HEK293 (cell line): ENCODE results near the gene TSPAN9.

Experiments
- ELK4 ChIP-seq: IDR thresholded peaks from 2 replicates; pipeline ENCODE4 v1.6.1; 2011; ENCODE audit warnings: mild to moderate bottlenecking, low read depth, low read length, borderline replicate concordance
- FEZF1 ChIP-seq: fragments of 450-650 bp; formaldehyde crosslinking; IDR thresholded peaks from 2 replicates; pipeline ENCODE4 v1.5.1; 2016; ENCODE audit warnings: missing biosample characterization, missing genetic modification characterization
- GLIS1 ChIP-seq: fragments of 450-650 bp; formaldehyde crosslinking; IDR thresholded peaks from 2 replicates; pipeline ENCODE4 v1.5.1; 2016; ENCODE audit warnings: missing biosample characterization, missing genetic modification characterization
- INSM2 ChIP-seq: fragments of 450-650 bp; formaldehyde crosslinking; IDR thresholded peaks from 2 replicates; pipeline ENCODE4 v1.5.1; 2016; ENCODE audit warnings: missing biosample characterization, missing genetic modification characterization
- KLF9 ChIP-seq: fragments of 450-650 bp; formaldehyde crosslinking; IDR thresholded peaks from 2 replicates; pipeline ENCODE4 v1.5.1; 2016; ENCODE audit warnings: missing biosample characterization, missing genetic modification characterization, low read depth
- PRDM10 ChIP-seq: fragments of 450-650 bp; formaldehyde crosslinking; IDR thresholded peaks from 2 replicates; pipeline ENCODE4 v1.5.1; 2016; ENCODE audit warnings: missing biosample characterization, missing genetic modification characterization
- PRDM6 ChIP-seq: fragments of 450-650 bp; formaldehyde crosslinking; IDR thresholded peaks from 2 replicates; pipeline ENCODE4 v1.5.1; 2017; ENCODE audit warnings: missing biosample characterization, missing genetic modification characterization
- SALL2 ChIP-seq: fragments of 450-650 bp; formaldehyde crosslinking; IDR thresholded peaks from 2 replicates; pipeline ENCODE4 v1.5.0; 2017; ENCODE audit warnings: missing biosample characterization, mild to moderate bottlenecking, missing genetic modification characterization, borderline replicate concordance
- TSHZ1 ChIP-seq: fragments of 450-650 bp; formaldehyde crosslinking; IDR thresholded peaks from 2 replicates; pipeline ENCODE4 v1.5.1; 2016; ENCODE audit warnings: missing biosample characterization, missing genetic modification characterization, borderline replicate concordance
- ZBTB7A ChIP-seq: fragments of 450-650 bp; formaldehyde crosslinking; IDR thresholded peaks from 2 replicates; pipeline ENCODE4 v1.5.1; 2016; ENCODE audit warnings: low read depth, missing biosample characterization, missing genetic modification characterization
- ZNF221 ChIP-seq: fragments of 450-650 bp; formaldehyde crosslinking; IDR thresholded peaks from 2 replicates; pipeline ENCODE4 v1.5.1; 2017; ENCODE audit warnings: missing biosample characterization, missing genetic modification characterization, borderline replicate concordance
- ZNF274 ChIP-seq, 2 experiments: fragments of 200-500 bp in 1 of 2; fragments of 450-650 bp in 1 of 2; sonication (Bioruptor generic) in 1 of 2; formaldehyde crosslinking in 1 of 2; IDR thresholded peaks; 2 replicates each; pipeline versions ENCODE4 v1.5.1 to v1.6.1; 2014 to 2016; ENCODE audit warnings: borderline replicate concordance in 1 of 2, inconsistent platforms in 1 of 2, low read length in 1 of 2, missing biosample characterization in 1 of 2, missing genetic modification characterization in 1 of 2
- ZNF302 ChIP-seq: fragments of 450-650 bp; formaldehyde crosslinking; IDR thresholded peaks from 2 replicates; pipeline ENCODE4 v1.5.1; 2016; ENCODE audit warnings: missing biosample characterization, missing genetic modification characterization, low read depth
- ZNF391 ChIP-seq: fragments of 450-650 bp; formaldehyde crosslinking; IDR thresholded peaks from 2 replicates; pipeline ENCODE4 v1.5.1; 2016; ENCODE audit warnings: low read depth, missing biosample characterization, missing genetic modification characterization, borderline replicate concordance
- ZNF514 ChIP-seq: fragments of 450-650 bp; formaldehyde crosslinking; IDR thresholded peaks from 2 replicates; pipeline ENCODE4 v1.5.1; 2016; ENCODE audit warnings: missing biosample characterization, missing genetic modification characterization
- ZNF571 ChIP-seq: fragments of 450-650 bp; formaldehyde crosslinking; IDR thresholded peaks from 2 replicates; pipeline ENCODE4 v1.5.0; 2017; ENCODE audit warnings: missing biosample characterization, missing genetic modification characterization
- ZNF600 ChIP-seq: fragments of 450-650 bp; formaldehyde crosslinking; IDR thresholded peaks from 2 replicates; pipeline ENCODE4 v1.5.1; 2016; ENCODE audit warnings: missing biosample characterization, missing genetic modification characterization
- ZNF629 ChIP-seq: fragments of 450-650 bp; formaldehyde crosslinking; IDR thresholded peaks from 2 replicates; pipeline ENCODE4 v1.5.1; 2017; ENCODE audit warnings: missing biosample characterization, missing genetic modification characterization
- ZNF654 ChIP-seq: fragments of 450-650 bp; formaldehyde crosslinking; IDR thresholded peaks from 2 replicates; pipeline ENCODE4 v1.5.1; 2016; ENCODE audit warnings: low read depth, missing biosample characterization, missing genetic modification characterization
- ZNF692 ChIP-seq: fragments of 450-650 bp; formaldehyde crosslinking; IDR thresholded peaks from 2 replicates; pipeline ENCODE4 v1.5.1; 2016; ENCODE audit warnings: missing biosample characterization, missing genetic modification characterization

The TSPAN9 gene

GRCh38 chr12:3202734-3203446, 125.7 kb downstream of the TSPAN9 start (continued):
- TF ChIP-seq ZNF654 (tag by site-specific recombination) (peak; percentile 67), ELK4 (no peak), ZNF391 (tag by site-specific recombination) (no peak), ZNF514 (tag by site-specific recombination) (no peak), ZNF629 (tag by site-specific recombination) (no peak), GLIS1 (tag by site-specific recombination) (0 out of 2 replicates have a peak, but pooled peaks have one; percentile 19), SALL2 (tag by site-specific recombination) (no peak), ZNF571 (no peak), ZNF274 (IDR thresholded peaks at IDR 0.05; ENCODE audit: low read length) (no peak), ZNF274 (tag by site-specific recombination; IDR thresholded peaks at IDR 0.05; ENCODE audit: borderline replicate concordance) (no peak), INSM2 (tag by site-specific recombination) (no peak), PRDM6 (tag by site-specific recombination) (no peak), FEZF1 (tag by site-specific recombination) (no peak), ZNF692 (tag by site-specific recombination) (0 out of 2 replicates have a peak, but pooled peaks have one; percentile 42), ZNF221 (tag by site-specific recombination) (no peak), ZBTB7A (tag by site-specific recombination) (no peak), ZNF302 (tag by site-specific recombination) (no peak), ZNF600 (tag by site-specific recombination) (no peak), KLF9 (tag by site-specific recombination) (no peak), TSHZ1 (no peak), PRDM10 (tag by site-specific recombination) (no peak)
